Measurements from ENCODE around the gene FAM118A.
A peak's percentile ranks its signal among the peaks of the same experiment; 100 is the strongest.

The FAM118A gene

DNA sequence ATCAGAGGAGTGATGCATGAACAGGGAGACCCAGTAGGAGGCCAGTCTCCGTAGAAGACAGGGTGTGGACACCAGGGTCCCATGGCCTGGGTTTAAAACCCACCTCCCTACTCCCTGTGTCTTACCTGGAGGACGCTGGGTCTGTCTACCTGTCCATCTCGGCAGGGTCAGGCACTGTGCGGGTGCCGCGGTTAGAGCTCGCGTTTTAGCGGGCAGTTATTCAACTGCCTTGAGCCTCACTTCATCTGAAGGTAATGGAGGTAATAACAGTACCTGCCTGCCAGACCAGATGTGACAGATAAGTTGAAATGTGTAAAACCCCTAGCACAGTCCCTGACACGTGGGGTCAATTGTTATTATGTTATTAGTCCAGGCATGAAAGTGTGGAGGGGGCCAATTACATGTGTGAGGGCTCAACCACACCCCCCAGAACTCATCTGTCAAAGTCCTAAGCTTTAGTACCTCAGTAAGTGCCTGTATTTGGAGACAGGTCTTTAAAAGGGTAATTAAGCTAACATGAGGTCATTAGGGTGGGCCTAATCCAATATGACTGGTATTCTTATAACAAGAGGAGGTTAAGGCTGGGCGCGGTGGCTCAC, 33.1 kb upstream of the FAM118A start:
- TF ChIP-seq, protein P1, sequence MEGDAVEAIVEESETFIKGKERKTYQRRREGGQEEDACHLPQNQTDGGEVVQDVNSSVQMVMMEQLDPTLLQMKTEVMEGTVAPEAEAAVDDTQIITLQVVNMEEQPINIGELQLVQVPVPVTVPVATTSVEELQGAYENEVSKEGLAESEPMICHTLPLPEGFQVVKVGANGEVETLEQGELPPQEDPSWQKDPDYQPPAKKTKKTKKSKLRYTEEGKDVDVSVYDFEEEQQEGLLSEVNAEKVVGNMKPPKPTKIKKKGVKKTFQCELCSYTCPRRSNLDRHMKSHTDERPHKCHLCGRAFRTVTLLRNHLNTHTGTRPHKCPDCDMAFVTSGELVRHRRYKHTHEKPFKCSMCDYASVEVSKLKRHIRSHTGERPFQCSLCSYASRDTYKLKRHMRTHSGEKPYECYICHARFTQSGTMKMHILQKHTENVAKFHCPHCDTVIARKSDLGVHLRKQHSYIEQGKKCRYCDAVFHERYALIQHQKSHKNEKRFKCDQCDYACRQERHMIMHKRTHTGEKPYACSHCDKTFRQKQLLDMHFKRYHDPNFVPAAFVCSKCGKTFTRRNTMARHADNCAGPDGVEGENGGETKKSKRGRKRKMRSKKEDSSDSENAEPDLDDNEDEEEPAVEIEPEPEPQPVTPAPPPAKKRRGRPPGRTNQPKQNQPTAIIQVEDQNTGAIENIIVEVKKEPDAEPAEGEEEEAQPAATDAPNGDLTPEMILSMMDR (conservative IDR thresholded peaks at IDR 0.05) = no peak
- no peak overlapping the region for H3K27ac ChIP-seq

DNA sequence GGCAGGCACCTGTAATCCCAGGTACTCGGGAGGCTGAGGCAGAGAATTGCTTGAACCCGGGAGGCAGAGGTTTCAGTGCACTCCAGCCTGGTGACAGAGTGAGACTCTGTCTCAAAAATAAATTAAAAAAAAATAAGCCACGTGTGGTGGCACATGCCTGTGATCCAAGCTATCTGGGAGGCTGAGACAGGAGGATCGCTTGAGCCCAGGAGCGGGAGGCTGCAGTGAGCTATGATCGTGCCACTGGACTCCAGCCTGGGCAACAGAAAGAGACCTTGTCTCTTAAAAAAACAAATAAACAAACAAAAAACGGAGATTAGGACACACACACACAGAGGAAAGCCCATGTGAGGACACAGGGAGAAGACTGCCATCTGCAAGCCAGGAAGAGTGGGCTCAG, 32.0 kb upstream of the FAM118A start:
- H3K27ac ChIP-seq = peak overlapping the region; percentile 98; the same call in 1 of the 2 replicates

DNA sequence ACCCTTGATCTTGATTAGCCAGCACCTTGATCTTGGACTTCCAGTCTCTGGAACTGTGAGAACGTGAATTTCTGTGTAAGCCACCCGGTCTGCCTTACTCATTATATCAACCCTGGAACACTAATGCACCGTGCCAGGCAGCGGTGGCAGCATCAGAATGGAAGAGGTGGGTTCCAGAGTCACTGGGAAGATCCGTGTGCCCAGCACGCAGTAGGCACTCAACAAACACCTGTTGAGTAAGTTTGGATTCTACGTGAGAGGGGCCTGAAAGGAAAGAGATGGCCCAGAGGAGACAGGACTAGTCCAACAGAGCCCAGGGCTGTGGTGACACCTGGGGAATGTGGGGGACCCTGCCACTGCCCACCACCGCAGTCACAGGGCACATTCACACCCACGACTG, 31.6 kb upstream of the FAM118A start:
- TF ChIP-seq, protein P1 (conservative IDR thresholded peaks at IDR 0.05) = no peak

DNA sequence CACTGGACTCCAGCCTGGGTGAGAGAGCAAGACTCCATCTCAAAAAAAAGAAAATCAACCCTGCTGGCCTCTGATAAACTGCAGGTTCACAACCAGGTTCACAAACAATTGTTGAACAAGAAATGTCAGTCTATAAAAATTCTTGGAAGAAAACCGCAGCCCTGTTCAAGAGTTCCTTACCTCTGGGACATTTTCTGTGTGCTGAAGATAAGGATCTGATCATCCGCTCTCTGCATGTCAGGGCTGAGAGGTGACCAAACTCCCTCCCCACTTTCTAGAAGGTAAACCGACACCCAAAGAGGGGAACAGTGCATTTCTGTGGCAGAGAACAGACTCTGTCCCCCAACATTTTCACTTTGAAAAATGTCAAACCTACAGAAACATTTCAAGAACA, 29.1 kb upstream of the FAM118A start:
- TF ChIP-seq, protein P1 (conservative IDR thresholded peaks at IDR 0.05) = no peak; the same call in 1 of the 2 replicates
- H3K27ac ChIP-seq = peak overlapping the region; percentile 98

More for the DNA sequence above, 31.6 kb upstream of the FAM118A start:
- H3K27ac ChIP-seq = peak overlapping the region; percentile 98

DNA sequence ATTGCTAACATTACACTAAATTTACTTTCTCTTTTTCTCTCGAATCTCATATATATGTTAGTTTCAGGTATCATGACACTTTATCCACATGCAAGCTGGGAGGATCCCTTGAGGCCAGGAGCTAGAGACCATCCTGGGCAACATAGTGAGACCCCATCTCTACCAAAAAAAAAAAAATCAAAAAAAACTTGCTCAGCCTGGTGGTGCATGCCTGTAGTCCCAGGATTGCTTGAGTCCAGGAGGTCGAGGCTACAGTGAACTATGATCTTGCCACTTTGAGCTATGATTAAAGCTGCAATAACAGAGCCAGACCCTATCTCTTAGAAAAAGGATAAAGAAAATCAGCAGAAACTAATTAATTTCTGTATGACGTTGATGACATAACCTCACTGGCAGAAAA, 28.7 kb upstream of the FAM118A start:
- peak overlapping the region; percentile 98 for H3K27ac ChIP-seq
- TF ChIP-seq, protein P1 (conservative IDR thresholded peaks at IDR 0.05) = no peak

DNA sequence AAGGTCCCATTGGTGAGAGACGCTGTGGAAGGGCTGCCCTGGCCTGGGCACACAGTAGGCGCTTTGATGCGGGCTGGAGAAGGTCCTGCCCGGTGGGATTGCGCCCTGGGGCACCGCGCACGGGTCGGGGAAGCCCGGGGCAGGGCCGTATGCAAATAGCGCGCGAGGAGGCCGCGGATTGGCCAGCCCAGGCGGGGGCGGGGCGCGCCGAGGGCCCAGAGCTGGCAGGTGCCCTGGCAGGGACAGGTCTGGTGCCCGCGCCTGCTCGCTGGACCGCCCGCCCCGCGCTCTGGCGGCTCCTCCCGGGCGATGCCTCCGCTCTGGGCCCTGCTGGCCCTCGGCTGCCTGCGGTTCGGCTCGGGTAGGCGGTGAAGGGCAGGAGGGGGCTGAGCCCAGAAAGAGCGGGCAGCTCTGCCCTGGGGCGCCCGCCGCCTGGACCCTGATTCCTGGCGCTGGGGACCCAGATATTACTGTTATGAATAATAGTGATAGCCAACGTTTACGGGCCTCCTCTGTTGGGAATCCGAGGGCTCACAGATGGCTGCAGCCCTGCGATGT, 24.9 kb upstream of the FAM118A start, which contains the start of gene UPK3A:
Gene UPK3A (plus strand): TSS at position 245 of the 558 bp plus-strand sequence. CDS start 65 bp downstream, at position 310.
- TF ChIP-seq, protein P1 (conservative IDR thresholded peaks at IDR 0.05) = no peak
- H3K27ac ChIP-seq = peak within 1 kb of the TSS; percentile 56

DNA sequence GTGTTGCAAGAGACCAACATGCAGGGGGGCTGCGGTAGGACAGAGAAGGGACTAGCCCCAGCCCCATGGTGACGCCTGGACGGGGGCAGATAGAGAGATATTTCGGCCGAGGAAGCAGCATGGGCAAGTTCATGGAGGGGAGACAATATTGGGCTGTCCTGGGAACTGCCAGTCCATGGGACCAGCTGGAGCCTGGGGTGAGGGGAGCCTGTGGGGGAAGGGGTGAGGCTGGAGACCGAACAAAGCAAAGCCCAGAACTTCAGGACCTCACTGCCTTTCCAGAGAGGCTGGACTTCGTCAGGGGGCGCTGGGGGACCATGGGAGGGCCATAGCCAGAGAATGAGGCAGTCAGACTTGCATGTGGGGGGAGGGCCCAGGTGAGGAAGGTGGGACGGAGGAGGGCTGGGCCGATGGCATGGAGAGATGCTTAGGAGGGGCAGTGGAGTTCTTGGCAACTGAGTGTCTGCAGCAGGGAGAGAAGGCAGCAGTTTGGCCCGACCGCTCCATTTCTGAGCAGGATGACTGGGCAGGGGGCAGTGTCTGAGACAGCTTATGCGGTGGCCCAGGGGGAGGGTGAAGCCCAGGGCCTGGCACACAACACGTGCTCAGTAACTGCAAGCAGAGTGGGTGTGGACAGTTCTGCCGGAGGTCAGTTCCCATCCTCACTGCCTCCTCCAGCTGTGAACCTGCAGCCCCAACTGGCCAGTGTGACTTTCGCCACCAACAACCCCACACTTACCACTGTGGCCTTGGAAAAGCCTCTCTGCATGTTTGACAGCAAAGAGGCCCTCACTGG, 24.3 kb upstream of the FAM118A start:
- H3K27ac ChIP-seq = peak overlapping the region; percentile 56
- TF ChIP-seq, protein P1 (conservative IDR thresholded peaks at IDR 0.05) = no peak
